Neural cell (in vitro differentiated cells): Measurements from ENCODE around the gene SMOC1.

ENCODE experiments used
- TAF1 ChIP-seq: IDR thresholded peaks from 2 replicates; pipeline ENCODE4 v1.6.1; 2012; ENCODE audit warnings: low read depth
- TF ChIP-seq, protein P1 (sequence below): IDR thresholded peaks from 2 replicates; pipeline ENCODE4 v1.6.1; 2012; ENCODE audit warnings: borderline replicate concordance
- TF ChIP-seq, protein P2 (sequence below): fragments of 450-650 bp; IDR thresholded peaks from 2 replicates; pipeline ENCODE4 v1.5.1; 2014; ENCODE audit warnings: antibody characterized with exemption, mild to moderate bottlenecking, moderate library complexity; ENCODE audit not compliant: poor library complexity, severe bottlenecking

DNA sequence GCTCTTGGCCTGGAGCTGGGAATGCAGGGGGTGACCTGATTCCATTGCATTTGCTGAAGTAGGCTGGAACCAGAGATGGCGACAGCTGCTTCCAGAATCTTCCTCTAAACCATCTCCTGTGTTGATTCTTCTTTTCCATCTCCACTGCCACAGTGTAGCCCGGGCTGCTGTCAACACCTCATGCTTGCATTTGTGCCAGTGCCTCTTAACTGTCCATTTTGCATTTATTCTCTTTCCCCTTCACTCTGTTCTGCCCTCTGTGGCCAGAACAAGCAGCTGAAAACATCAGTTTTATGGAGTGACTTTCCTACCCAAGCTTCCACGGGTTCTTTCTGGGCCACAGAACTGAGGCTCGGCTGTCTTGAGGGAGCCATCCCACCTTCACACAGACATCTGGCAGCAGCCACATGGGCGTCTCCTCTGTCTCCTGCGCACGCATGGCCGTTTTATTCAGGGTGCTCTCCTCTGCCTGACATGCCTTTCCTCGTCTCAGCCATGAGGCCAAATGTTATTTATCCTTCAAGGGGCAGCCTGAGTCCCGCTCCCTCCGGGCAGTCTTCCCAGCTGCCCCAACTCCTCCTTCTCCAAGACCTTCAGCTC, 51.7 kb downstream of the SMOC1 start:
- TF ChIP-seq, protein P1, sequence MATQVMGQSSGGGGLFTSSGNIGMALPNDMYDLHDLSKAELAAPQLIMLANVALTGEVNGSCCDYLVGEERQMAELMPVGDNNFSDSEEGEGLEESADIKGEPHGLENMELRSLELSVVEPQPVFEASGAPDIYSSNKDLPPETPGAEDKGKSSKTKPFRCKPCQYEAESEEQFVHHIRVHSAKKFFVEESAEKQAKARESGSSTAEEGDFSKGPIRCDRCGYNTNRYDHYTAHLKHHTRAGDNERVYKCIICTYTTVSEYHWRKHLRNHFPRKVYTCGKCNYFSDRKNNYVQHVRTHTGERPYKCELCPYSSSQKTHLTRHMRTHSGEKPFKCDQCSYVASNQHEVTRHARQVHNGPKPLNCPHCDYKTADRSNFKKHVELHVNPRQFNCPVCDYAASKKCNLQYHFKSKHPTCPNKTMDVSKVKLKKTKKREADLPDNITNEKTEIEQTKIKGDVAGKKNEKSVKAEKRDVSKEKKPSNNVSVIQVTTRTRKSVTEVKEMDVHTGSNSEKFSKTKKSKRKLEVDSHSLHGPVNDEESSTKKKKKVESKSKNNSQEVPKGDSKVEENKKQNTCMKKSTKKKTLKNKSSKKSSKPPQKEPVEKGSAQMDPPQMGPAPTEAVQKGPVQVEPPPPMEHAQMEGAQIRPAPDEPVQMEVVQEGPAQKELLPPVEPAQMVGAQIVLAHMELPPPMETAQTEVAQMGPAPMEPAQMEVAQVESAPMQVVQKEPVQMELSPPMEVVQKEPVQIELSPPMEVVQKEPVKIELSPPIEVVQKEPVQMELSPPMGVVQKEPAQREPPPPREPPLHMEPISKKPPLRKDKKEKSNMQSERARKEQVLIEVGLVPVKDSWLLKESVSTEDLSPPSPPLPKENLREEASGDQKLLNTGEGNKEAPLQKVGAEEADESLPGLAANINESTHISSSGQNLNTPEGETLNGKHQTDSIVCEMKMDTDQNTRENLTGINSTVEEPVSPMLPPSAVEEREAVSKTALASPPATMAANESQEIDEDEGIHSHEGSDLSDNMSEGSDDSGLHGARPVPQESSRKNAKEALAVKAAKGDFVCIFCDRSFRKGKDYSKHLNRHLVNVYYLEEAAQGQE = no peak
- TF ChIP-seq, protein P2, sequence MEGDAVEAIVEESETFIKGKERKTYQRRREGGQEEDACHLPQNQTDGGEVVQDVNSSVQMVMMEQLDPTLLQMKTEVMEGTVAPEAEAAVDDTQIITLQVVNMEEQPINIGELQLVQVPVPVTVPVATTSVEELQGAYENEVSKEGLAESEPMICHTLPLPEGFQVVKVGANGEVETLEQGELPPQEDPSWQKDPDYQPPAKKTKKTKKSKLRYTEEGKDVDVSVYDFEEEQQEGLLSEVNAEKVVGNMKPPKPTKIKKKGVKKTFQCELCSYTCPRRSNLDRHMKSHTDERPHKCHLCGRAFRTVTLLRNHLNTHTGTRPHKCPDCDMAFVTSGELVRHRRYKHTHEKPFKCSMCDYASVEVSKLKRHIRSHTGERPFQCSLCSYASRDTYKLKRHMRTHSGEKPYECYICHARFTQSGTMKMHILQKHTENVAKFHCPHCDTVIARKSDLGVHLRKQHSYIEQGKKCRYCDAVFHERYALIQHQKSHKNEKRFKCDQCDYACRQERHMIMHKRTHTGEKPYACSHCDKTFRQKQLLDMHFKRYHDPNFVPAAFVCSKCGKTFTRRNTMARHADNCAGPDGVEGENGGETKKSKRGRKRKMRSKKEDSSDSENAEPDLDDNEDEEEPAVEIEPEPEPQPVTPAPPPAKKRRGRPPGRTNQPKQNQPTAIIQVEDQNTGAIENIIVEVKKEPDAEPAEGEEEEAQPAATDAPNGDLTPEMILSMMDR = no peak
- no peak for TF ChIP-seq TAF1
